CD4-positive, alpha-beta T cell treated with Interleukin-17A for 1 hour (primary cell): ENCODE measurements around the gene ISLR.

ENCODE experiments used
- DNase-seq: peaks from one replicate; pipeline ENCODE4 v3.0.0-alpha.2; 2020

The ISLR gene

GRCh38 chr15:74216949-74217348 is 43.4 kb downstream of the ISLR start:
- DNase-seq = no peak

- DNase-seq = no peak
Observed at GRCh38 chr15:74217907-74218885, 44.7 kb downstream of the ISLR start.

GRCh38 chr15:74220475-74221248 is 47.2 kb downstream of the ISLR start:
- no peak for DNase-seq

GRCh38 chr15:74221399-74222239 is 48.1 kb downstream of the ISLR start:
- DNase-seq = no peak

GRCh38 chr15:74222240-74223119 is 49.0 kb downstream of the ISLR start:
- no peak for DNase-seq

- no peak for DNase-seq
Observed at GRCh38 chr15:74225928-74226327, 52.4 kb downstream of the ISLR start.
